Left forelimb (tissue), 1 donor: ENCODE measurements around the gene PUDP.
"Not testable (repeated sequence)": the region's sequence is repeated elsewhere in the genome, so short reads cannot be mapped to it uniquely, and the experiment has no call there.

Experiments
- DNase-seq: peaks from one replicate; pipeline ENCODE4 v3.0.0-alpha.2; 2018; ENCODE audit warnings: low spot score

Gene PUDP

GRCh38 chrX:7147978-7148854 lies at the start of gene PUDP:
Gene PUDP (minus strand): TSS chrX:7148153. CDS start chrX:7148113, 40 bp downstream.
- peak; percentile 89 for DNase-seq

GRCh38 chrX:7194606-7195005 lies 46.7 kb upstream of the PUDP start:
- DNase-seq, result no peak

GRCh38 chrX:7192871-7193270 lies 44.9 kb upstream of the PUDP start:
- DNase-seq, result no peak

GRCh38 chrX:7191681-7192110 lies 43.7 kb upstream of the PUDP start:
- no peak for DNase-seq

- no peak for DNase-seq
Measured at GRCh38 chrX:7190157-7190556, 42.2 kb upstream of the PUDP start.

GRCh38 chrX:7188672-7189071 lies 40.7 kb upstream of the PUDP start:
- DNase-seq, result no peak

- no peak for DNase-seq
Measured at GRCh38 chrX:7184816-7185215, 36.9 kb upstream of the PUDP start.

- DNase-seq, result no peak
Measured at GRCh38 chrX:7179446-7179845, 31.5 kb upstream of the PUDP start.

- DNase-seq, result not testable (repeated sequence)
Measured at GRCh38 chrX:7178859-7179258, 30.9 kb upstream of the PUDP start.

GRCh38 chrX:7170898-7171297 lies 22.9 kb upstream of the PUDP start:
- DNase-seq, result no peak

GRCh38 chrX:7169627-7170026 lies 21.7 kb upstream of the PUDP start:
- DNase-seq, result no peak

GRCh38 chrX:7168371-7168770 lies 20.4 kb upstream of the PUDP start:
- DNase-seq, result no peak

- no peak for DNase-seq
Measured at GRCh38 chrX:7164174-7164573, 16.2 kb upstream of the PUDP start.

- DNase-seq, result no peak
Measured at GRCh38 chrX:7163146-7163677, 15.3 kb upstream of the PUDP start.

- DNase-seq, result no peak
Measured at GRCh38 chrX:7159149-7159861, 11.4 kb upstream of the PUDP start.

GRCh38 chrX:7158468-7158990 lies 10.6 kb upstream of the PUDP start:
- DNase-seq, result no peak

- no peak for DNase-seq
Measured at GRCh38 chrX:7156879-7157278, 8.9 kb upstream of the PUDP start.

GRCh38 chrX:7155163-7155562 lies 7.2 kb upstream of the PUDP start:
- no peak for DNase-seq

- DNase-seq, result no peak
Measured at GRCh38 chrX:7154041-7154597, 6.2 kb upstream of the PUDP start.

GRCh38 chrX:7153231-7153630 lies 5.3 kb upstream of the PUDP start:
- DNase-seq, result no peak

- no peak for DNase-seq
Measured at GRCh38 chrX:7149411-7149810, 1.5 kb upstream of the PUDP start.

GRCh38 chrX:7147413-7147977 lies 458 bp downstream of the PUDP start, which contains the start of gene STS:
Gene STS (plus strand): TSS chrX:7147712. CDS start chrX:7253200, 105,488 bp downstream.
- peak; percentile 68 for DNase-seq
